Effector CD8-positive, alpha-beta T cell (primary cell): ENCODE results near the gene HRAS.

Source experiments
- DNase-seq: peaks from one replicate; lab custom pipeline; 2025; lab: John Stamatoyannopoulos, UW

HRAS gene

GRCh38 chr11:554428-555226 lies 19.3 kb upstream of the HRAS start:
- DNase-seq, result peak; percentile 58

DNA sequence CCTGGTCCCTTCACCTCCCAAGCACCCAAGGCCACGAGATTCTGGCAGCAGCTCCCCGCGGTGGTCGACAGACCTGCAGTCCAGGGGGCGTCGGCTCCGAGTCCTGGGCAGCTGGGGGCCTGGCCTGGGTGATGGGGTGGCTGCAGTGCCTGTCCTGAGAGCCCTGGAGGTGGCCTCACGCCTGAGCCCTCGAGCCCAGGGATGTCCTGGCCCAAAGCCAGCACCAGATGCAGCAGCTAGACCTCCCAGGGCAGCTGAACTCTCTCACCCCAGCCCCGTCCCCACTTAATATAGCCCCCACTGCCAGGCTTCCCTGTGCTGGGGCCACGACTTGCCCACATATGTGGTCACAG lies 18.6 kb upstream of the HRAS start:
- no peak for DNase-seq

GRCh38 chr11:553083-553987 lies 18.0 kb upstream of the HRAS start:
- no peak for DNase-seq

DNA sequence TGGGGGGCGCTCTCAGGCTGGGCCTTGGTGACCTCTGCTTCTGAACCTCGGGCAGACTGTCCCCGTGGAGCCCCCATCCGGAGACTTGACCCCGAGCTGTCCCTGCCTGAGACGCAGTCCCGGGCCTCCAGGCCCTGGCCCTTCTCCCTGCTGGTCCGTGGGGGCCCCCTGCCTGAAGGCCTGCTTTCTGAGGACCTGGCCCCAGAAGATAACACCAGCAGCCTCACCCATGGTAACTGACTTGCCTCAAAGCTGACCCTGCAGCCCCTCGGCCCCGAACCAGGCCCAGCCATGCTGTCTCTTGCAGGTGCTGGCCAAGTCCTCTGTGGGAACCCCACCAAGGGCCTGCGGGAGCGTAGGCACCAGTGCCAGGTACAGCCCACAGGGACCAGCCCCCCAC lies 16.2 kb upstream of the HRAS start:
- no peak for DNase-seq

DNA sequence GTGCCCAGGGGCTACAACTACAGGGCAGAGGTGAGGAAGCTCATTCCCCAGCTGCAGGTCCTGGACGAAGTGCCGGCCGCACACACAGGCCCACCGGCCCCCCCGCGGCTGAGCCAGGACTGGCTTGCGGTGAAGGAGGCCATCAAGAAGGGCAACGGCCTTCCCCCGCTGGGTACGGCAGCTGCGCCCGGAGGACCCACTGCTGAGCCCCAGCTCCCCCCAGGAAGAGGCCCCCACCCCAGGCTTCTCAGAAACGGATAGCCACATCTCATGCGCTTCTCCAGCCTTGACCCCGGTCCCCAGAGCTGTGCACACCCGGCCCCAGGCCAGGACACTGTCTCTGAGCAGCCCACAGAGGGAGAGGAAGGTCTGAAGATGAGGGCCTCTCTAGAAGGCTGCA lies 15.8 kb upstream of the HRAS start:
- DNase-seq, result no peak

DNA sequence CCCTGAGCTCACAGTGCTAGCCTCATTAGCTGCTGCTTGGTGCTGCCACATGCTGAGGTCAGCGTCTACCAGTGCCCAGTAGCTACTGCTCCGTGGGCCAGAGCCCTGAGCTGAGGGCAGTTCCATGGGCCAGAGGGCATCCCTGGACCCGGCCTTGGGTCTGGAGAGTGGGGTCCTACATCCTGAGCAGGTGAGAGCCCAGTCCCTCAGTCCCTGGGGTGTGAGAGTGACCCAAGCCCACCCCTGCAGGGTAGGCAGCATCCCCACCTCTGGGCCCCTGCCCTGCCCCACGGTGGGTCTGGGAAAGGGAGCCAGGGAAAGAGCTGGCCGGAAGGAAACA lies 15.3 kb upstream of the HRAS start:
- no peak for DNase-seq

GRCh38 chr11:550021-550745 lies 14.8 kb upstream of the HRAS start:
- DNase-seq, result no peak

- no peak for DNase-seq
Measured at GRCh38 chr11:548700-549603, 13.6 kb upstream of the HRAS start.

- no peak for DNase-seq
Measured at GRCh38 chr11:545171-545570, 9.8 kb upstream of the HRAS start.

DNA sequence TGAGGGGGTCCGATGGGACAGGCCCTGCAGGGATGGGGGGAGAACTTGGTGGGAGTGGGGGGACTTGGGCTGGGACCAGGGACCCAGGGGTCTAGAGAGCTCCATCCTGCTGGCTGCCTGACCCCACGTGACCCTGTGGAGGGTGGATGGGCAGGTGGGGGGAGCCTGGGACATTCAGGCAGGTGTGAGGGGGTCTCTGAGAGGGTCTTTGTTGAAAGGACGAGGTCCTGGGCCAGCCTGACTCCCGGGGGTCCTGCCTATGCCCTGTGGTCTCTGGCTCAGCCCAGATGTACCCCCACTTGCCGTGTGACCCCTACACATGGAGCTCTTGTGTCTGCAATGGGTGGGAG lies 9.4 kb upstream of the HRAS start:
- DNase-seq, result no peak

GRCh38 chr11:541433-541885 lies 6.1 kb upstream of the HRAS start:
- no peak for DNase-seq

- DNase-seq, result no peak
Measured at GRCh38 chr11:540583-541432, 5.4 kb upstream of the HRAS start.

DNA sequence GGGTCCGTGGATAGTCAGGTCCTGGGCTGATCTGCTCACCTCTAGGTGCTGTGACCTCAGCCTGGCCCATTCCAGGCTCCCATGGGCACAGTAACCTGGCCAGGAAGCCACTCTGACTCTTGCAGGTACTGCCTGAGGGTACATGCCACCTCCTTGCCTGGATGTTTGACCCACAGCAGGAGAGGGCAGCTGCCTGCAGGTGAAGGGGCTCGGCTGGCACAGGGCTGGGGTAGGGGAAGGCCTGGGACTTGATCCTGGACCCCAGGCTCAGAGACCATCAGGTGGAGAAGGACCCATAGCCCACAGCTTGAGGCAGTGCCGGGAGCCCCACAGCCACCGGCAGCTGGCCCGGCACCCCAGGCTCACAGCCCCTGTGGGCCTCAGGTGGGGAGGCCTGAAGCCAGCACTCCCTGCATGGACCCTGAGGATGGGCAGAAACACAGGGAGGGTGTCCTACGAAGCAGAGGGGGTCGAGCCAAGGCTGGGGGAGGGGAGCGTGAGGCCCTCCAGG lies 4.7 kb upstream of the HRAS start:
- no peak for DNase-seq

- no peak for DNase-seq
Measured at GRCh38 chr11:538431-539051, 3.2 kb upstream of the HRAS start.

DNA sequence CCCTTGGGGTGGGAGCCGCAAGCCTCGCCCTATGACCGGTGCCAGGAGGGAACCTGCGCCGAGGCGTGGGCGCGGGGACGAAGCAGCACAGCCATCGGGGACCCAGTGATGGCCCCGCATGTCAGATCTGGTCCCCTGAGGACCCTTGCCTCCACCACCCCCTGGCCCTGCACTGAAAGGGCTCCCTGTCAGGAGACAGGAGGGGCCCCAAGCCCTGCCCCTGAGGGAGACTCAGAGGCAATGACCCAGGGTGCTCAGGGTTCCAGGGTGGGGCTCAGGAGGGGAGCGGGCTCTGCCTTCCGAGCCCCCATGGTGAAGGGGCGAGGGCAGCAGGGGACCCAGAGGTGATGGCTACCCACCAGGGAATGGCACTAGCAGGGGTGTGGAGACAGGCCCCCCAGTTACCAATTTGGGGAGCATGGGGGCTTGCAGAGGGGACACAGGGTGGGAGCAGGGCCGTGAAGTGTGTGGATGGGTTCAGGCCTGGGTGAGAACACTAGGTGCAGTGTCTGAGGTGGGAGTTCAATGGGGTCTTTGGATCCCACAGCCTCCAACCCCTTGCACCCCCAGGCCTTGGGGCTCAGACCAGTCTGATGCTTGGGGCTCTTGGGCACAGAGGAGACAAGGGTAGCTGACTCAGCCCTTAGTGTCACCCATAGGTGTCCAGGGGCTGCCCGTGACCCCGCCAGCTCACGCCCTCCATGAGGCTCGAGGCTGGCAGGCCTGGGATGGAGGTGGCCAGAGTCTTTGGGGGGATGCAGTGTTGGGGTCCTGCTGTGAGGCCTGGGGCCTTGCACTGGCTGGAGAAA lies 2.5 kb upstream of the HRAS start:
- DNase-seq, result no peak

DNA sequence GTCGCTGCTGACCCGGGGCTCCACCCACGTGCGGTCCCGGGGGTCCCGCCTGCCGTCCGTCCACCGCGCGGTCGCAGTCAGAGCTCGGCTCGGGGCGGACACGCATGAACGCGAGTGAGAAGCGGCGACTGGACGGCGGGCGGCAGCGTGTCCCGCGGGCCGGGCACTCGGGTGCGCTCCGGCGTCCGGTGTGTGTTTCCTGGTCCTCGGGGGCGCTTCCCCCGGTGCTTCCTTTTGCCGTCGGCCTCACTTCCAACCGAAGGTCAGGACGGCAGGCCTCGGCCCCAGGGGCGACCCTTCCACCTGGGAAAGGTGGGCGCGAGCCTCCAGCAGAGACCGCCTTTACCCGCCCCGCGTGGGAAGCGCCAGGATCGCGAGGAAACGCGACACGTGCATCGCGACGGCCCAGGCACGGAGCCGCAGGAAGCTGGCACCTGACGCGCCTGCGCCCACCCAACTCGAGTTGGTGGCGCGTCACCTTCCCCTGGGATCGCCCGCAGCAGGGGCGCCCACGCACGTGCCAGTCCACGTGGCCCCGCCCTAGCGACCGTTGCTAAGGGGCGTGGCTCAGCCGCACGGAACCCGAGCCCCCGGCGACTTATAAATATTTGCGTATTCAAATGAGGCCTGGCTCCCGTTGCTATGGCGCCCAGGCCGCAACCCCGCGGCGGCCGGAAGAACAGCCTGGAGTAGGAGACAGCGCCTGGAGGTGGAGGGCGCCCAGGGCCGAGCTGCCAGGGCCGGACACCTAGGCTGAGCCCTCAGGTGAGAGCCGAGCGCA lies 1.7 kb upstream of the HRAS start, which contains the start of gene LRRC56:
Gene LRRC56 (plus strand): TSS at position 687 of the 781 bp plus-strand sequence. CDS start 3,158 bp downstream, outside the sequence.
- DNase-seq, result peak; percentile 94

- DNase-seq, result no peak
Measured at GRCh38 chr11:535210-535518, 212 bp downstream of the HRAS start.
